NCI-H2107 treated with DMSO at 0.1 percent for 48 hours (cell line): ENCODE results near the gene PLA2G2D.

Source experiments
- DNase-seq: peaks from one replicate; lab custom pipeline; 2025; ENCODE audit not compliant: unreplicated experiment; lab: John Stamatoyannopoulos, UW

Gene PLA2G2D

GRCh38 chr1:20089328-20090077 lies 29.8 kb downstream of the PLA2G2D start:
- no peak for DNase-seq

DNA sequence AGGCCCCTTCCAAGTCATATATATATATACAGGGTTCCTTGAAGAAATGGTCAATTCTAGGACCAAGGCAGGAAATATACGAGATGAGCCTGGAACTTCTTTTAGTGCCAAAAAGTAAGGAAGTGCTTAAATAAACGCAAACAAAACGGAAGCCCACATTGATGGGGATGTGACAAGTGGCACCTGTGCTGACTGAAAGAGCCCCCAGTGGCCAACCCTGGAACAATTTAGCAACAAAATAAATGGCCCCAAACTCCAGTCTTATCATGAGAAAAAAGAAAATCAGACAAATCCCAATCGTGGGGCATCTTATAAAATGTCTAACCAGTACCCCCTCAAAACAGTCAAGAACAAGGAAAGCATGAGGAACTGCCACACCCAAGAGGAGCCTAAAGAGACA lies 31.7 kb downstream of the PLA2G2D start:
- no peak for DNase-seq

DNA sequence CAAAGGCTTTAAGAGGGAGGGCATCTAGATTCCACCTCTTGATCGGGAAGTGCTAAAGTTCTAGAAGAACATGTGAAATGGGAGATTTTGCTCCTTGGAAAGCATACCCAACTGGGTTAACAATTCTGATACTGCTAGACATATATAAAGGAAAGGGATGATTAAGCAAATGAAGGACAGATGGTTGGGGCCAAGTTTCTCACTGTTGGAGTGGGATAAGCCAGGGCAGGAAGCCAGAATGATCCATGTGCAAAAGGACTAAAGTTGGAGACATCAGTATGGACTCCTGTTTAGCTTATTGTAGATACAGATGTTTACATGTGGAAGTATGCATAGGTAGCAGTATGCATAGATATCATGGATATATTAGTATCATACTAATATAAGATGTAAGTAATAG lies 32.5 kb downstream of the PLA2G2D start:
- no peak for DNase-seq

- DNase-seq = no peak
Measured at GRCh38 chr1:20083178-20083944, 36.0 kb downstream of the PLA2G2D start.

DNA sequence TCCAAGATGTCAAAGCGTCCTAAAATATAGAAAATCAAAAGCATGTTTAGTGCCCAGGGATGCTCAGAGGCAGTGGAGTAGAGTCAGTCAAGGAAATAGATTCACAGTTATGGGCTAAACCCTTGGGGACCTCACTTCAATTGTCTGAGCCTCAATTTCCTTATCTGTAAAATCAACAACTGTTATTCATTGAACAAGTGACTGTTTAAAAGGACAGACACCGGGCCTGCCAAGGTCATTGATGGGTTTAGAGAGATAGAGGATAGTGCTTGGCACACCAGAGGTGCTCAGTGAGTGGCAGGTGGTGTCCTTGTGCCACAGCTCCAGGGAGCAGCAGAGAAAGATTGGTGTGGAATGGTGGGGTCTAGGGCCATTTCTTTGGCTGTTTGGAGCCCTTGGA lies 36.6 kb downstream of the PLA2G2D start:
- DNase-seq = no peak

GRCh38 chr1:20081353-20081810 lies 38.0 kb downstream of the PLA2G2D start:
- no peak for DNase-seq

- no peak for DNase-seq
Measured at GRCh38 chr1:20080441-20081352, 38.6 kb downstream of the PLA2G2D start.

GRCh38 chr1:20079661-20080305 lies 39.6 kb downstream of the PLA2G2D start:
- no peak for DNase-seq

DNA sequence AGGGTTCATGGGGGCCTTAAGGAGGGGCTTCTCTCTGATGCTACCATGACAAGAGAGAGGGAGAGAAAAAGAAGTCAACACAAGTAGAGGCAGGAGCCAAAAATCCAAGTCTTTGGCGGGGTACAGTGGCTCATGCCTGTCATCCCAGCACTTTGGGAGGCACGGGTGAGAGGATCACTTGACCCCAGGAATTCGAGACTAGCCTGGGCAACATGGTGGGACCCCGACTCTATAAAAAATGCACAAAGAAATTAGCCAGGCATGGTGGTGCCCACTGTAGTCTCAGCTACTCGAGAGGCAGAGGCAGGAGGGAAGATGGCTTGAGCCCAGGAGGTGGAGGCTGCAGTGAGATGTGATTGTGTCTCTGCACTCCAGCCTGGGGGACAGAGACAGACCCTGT lies 40.6 kb downstream of the PLA2G2D start:
- DNase-seq = no peak

DNA sequence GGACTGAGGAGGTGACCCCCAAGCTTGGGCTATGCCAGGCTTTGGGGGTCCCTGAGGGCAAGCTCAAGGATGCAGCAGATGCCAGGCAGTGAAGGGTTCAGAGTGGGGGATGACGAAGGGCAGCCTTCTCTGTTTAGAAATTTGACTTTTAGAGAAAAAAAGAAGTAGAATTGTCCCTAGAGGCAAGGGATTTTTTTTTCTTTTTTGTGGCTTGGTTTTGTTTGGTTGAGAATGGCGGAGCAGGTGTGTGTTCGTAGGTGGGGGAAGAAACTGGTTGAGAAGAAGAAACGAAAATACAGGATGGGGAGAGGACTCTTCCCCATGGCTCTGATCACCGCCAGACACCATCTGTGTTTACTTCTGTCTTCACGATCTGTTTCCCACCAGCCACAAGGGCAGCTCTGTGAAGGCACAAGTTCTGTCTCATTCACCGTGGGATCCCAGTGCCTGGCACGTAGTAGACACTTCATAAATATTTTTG lies 41.1 kb downstream of the PLA2G2D start:
- DNase-seq = no peak

DNA sequence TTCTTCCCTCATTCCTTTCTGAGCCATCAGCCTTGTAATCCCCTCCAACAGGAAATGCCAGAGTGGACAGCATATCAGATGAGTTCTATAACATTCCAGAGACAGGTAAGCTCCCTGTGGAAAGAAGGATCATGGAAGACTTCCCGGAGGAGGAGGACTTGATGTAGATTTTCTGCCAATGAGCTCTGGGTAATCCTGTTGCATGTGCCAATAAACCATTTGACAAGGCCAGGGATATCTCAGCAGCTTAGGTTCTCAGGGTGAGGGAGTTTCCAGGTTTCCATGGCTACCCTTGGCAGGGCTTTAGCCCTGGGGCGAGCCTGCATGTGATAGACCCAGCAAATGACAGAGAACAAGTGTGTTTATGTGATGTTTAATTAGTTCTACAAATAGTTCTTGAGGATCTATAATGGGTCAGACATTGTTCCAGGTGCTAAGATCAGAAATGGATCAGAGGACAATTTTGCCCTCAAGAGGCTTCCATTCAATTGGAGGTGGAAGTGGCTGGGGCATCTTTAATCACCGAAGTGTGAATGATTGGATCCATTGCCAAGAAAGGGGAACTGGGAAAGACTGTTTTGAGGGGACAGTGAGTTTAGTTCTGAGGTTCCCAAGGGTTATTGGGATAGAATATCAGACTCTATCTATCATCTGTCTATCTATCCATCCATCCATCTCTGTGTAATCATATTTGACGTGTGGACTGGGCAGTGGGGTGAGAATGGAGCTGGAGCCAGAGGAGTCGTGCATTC lies 42.5 kb downstream of the PLA2G2D start:
- no peak for DNase-seq

GRCh38 chr1:20076223-20076622 lies 43.1 kb downstream of the PLA2G2D start:
- DNase-seq = no peak

DNA sequence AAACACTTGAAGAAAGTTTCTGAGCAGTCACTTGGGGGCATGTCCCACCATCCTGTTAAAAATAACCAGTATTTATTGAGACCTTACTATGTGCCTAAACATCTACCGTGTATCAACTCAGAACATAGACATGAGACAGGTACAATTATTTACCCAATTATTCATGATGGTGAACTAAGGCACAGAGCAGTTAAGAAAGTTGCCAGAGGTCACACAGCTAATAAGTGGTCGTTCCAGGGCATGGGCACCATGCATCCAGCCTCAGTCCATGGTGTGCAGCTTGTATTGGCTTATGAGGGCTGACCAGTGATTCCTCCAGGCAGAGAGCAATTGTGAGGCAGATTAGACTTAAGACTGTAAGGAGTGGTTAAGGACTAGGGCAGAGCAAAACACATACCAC lies 44.0 kb downstream of the PLA2G2D start:
- no peak for DNase-seq

DNA sequence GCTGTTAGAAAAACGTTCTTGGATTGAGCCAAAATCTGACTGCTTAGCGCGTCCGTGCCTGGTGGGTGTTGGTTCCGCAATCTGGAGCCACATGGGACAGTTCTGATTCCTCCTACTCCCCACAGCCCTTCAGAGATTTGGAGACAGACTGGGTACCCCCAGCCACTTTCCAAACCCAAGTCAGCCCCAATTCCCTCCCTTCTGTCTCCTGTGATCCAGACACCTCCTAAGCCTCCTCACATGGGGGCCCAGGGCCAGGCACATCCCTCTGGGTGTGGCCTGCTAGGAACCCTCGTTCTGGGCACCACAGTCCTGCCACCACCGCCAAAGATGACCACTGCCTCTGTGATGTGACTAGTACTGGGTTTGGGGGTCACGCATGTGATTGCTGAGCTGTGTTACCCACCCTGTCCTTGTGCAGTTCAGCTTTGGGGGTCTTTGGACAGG lies 44.6 kb downstream of the PLA2G2D start:
- no peak for DNase-seq

DNA sequence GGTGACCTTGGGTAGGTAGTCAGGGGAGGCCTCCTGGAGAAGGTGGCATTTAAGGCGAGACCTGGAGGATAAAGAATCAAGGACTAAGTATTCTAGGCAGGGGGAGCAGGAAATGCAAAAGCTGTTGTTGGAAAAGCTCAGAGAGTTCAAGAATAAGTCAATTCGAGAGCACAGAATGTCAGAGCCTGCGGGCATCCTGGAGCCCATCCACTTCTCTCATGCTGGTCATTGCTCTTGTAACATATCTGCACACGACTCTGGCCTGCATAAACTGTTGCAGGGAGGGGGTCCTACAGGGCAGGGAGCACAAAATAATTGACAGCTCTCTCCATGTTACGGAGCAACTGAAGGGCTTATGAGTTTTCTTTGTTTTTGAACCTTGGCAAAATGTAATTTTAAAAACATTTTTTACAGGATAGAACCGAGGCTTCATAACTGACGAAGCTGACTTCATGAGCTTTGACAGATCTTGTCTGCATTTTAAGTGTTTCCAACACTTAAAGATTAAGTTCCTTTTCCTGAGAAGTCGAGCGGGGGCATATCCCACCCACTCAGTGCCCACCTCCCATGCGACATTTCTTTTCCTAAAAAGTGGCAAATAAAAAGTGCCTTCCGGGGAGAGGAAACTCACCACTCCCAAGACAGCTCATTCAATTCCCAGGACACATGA lies 45.1 kb downstream of the PLA2G2D start:
- DNase-seq = no peak

DNA sequence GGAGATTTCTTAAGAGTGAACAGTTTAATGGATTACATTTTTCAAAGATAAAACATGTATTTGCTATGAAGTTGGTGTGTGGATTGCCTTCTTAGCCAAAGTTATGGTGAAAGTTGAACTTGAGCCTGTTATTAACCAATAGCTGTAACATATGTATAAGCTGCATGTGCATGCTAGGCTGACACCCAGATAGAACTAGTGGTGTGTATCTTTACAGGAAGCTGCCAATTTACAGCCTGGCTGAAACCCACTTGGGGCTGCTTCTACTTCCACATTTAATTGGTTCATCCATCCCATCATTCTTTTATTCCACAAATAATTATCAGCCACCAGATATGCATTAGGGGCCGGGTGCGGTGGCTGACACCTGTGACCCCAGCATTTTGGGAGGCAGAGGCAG lies 46.1 kb downstream of the PLA2G2D start:
- no peak for DNase-seq

DNA sequence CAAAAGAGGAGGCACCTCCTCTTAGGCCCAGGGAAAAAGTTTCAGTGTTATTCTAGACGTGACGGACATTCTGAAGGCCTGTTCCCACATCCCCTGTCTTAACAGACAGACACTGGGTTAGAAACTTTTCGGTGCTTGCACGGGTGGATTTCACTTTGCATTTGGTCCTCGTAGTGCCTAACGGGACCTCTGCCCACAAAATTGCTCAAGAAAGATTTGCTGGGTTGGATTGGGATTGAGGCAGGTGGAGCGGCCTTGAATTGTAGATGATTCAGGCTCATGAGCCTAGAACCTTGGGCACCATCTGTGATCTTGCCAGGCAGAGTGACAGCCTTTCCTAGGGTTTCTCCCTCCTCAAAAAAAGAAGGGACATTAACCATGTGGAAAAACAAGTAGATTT lies 46.6 kb downstream of the PLA2G2D start:
- DNase-seq = no peak

DNA sequence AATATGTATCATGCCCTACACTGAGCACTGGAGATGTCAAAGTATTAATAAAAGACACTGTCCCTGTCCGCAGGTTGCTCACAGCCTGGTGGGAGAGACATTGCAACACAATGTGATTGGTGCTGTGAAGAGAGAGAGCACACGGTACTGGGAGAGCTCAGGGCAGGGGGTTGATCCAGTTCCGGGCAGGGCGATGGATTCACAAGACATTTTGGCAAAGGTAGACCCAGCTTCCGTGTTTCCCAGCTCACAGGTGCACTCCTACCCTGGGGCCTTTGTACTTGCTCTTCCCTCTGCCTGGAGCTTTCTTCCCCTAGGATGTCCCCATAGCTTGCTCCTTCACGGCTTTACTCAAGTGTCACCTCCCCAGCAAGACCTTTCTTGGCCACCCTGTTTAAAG lies 47.9 kb downstream of the PLA2G2D start:
- DNase-seq = no peak

DNA sequence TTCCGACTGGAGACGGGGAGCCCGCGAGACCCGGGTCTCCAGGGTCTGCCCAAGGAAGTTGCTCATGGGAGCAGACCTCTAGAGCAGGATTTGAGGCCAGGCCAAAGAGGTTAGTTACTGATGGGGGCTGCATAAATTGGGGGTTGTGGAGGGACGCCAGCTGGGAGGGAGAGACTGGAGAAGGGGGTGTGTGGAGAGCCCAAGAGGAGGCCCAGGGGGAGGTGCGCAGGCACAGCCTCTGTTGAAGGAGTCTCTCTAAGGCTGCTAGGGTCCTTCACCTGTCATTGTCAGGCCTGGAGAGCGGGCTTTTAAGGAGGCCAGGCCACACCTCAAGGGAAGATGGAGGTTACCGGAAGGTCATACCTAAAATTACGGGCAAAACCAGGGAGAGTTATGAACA lies 49.0 kb downstream of the PLA2G2D start:
- DNase-seq = no peak
